Epithelial cell of proximal tubule (primary cell): ENCODE data around the gene PPP2R2C. TPM values are rescaled to one million over a fixed set of nuclear protein-coding genes. Genes with fewer than 3 reads are reported as not detected.

ENCODE experiments used
- DNase-seq: peaks from one replicate; pipeline ENCODE4 v3.0.0-alpha.2; 2011; ENCODE audit warnings: low read depth
- H3K4me3 ChIP-seq: 2 replicates; pipeline ENCODE4 v1.5.1; 2011; ENCODE audit warnings: low read depth, mild to moderate bottlenecking, low read length
- total RNA-seq: library from RNA; depleted of rRNA; stranded (reverse); fragments of >200 nt; gene quantifications from 2 replicates; pipeline ENCODE4 v1.2.3, GENCODE V29; 2015
- TF ChIP-seq, protein P1 (sequence below): conservative IDR thresholded peaks from 2 replicates; pipeline ENCODE4 v1.5.1; 2012; ENCODE audit warnings: low read depth, mild to moderate bottlenecking, low read length

Gene PPP2R2C
- total RNA-seq, 1 donor from 2014 or later, result not detected

DNA sequence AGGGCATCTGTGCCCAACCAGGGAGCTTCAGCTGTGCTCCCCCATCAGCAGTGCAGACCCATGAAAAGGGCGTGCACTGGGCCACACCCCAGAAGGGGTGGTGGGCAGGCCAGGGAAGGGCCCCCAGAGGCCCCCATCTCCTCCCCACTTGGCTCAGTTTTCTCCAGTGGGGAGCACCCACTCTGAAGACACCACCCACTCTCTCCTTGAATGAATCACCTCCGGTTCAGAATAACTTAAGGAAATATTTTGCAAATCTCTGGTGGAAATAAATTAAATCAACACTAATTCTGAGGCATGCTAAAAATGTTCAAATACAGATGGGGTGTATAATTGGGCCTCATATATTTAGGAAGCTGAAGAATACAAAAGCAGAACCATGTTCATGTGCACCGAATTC, 41.3 kb upstream of the PPP2R2C start:
- TF ChIP-seq, protein P1, sequence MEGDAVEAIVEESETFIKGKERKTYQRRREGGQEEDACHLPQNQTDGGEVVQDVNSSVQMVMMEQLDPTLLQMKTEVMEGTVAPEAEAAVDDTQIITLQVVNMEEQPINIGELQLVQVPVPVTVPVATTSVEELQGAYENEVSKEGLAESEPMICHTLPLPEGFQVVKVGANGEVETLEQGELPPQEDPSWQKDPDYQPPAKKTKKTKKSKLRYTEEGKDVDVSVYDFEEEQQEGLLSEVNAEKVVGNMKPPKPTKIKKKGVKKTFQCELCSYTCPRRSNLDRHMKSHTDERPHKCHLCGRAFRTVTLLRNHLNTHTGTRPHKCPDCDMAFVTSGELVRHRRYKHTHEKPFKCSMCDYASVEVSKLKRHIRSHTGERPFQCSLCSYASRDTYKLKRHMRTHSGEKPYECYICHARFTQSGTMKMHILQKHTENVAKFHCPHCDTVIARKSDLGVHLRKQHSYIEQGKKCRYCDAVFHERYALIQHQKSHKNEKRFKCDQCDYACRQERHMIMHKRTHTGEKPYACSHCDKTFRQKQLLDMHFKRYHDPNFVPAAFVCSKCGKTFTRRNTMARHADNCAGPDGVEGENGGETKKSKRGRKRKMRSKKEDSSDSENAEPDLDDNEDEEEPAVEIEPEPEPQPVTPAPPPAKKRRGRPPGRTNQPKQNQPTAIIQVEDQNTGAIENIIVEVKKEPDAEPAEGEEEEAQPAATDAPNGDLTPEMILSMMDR, result no peak
- no peak for DNase-seq
- H3K4me3 ChIP-seq, result no peak overlapping the region

DNA sequence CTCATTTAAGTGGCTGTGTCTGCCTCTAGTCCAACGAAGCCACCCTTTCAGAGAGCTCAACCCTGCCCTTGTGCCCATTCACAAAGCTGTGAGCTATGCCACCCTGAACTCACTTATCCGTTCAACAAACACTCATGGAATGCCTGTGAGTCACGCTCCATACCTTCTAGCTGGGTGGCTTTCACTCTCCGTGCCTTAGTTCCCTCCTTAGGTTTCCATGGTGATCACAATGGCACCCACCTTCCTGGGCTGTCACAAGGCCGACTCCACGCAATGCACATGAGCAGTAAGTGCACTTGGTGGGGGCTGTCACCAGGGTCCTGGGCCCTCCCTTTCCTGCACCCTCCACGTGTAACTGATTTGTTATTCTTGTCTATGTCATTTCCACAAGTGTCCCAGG, 37.2 kb upstream of the PPP2R2C start:
- H3K4me3 ChIP-seq, result no peak overlapping the region
- DNase-seq, result no peak
- TF ChIP-seq, protein P1, result no peak

DNA sequence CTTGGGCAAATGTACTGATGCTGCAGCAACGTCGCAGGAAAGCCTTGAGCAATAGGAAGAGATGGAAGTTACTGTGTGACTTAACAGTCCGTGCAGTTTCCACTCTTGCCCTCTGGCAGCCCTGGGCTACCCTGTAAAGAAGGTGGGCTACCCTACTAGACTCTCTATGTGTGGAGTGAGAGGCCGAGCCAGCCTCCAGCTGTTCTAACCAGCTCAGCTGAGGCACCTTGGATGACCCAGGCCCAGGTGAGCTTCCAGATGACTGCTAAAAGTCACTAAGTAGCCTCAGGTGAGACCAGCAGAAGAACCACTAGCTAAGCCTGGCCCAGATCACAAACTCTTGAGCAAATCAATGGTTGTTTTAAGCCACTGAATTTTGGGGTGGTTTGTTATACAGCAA, 34.9 kb upstream of the PPP2R2C start:
- TF ChIP-seq, protein P1, result no peak
- DNase-seq, result no peak
- H3K4me3 ChIP-seq, result no peak overlapping the region

DNA sequence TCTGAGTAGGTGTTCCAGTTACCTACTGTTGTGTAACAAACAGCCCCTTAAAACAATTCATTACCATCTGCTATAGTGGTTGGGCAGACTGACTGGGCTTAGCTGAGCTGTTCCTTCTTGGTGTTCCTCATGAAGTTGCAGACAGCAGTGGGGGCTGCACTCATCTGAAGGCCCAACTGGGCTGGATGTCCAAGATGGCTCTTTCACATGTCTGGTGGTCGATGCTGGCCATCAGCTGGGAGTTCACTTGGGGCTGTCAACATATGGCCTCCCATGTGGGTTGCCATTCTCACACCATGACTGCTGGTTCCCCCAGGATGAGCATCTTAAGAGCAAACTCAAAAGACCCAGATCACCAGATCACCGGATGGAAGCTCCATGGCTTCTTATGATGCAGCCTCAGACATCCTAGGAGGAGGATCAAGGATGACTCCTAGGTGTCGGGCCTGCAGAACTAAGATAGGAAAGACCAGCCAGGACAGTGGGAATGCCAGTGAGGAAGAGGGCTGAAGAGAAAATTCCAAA, 34.3 kb upstream of the PPP2R2C start:
- no peak for DNase-seq

DNA sequence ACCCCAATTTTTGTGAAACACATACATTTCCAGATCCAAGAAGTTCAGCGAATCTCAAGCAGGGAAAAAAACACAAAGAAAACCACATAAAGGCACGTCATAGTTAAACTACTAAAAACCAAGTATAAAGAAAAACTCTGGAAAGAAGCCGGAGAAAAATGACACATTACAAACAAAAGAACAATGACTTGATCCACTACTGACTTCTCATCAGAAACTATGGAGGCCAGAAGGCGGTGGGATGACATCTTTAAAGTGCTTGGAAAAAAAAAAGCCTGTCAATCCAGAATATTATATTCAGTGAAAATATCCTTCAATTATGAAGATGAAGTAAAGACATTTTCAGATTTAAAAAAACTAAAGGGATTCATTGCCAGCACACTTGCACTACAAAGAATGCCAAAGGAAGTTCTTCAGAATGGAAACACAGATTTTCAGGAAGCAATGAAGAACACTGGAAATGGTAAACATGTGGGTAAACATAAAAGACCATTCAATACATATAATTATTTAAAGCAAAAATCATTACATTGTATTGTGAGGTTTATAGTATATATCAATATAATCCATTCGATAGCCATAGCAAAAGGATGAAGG, 32.6 kb upstream of the PPP2R2C start:
- DNase-seq, result no peak
- TF ChIP-seq, protein P1, result no peak
- no peak overlapping the region for H3K4me3 ChIP-seq

More for the DNA sequence above, 34.3 kb upstream of the PPP2R2C start:
- TF ChIP-seq, protein P1, result no peak
- H3K4me3 ChIP-seq, result no peak overlapping the region

DNA sequence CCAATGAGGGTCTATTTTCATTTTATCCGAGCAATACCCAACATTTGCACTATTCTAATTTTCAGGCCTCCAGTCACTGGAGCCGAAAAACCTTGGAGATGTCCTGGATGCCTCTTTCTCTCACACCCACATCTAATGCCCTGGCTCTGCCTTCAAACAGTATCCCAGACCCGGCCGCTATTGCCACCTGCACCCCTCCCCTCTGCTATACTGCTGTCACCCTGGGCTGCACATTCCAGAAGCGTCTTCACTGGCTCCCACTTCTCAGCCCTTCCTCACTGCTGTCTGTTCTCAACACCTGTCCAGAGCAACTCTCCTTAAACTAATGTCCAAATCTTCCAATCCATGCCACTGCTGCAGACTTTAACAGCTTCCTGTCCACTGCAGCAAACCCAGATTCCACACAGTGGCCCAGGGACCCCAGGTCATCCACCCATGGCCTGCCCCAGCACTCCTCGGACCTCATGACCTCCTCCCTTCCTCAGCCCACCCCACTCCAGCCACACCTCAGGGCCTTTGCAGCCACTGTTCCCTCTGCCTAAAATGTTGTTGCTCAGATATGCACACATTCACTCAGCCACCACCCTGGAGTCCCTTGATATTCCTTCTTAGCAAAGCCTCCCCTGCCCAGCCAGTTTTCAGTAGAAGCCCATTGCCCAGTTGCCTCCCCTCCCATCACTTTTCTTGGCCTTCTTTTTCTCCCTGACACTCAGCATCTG, 30.5 kb upstream of the PPP2R2C start:
- DNase-seq, result no peak
- no peak overlapping the region for H3K4me3 ChIP-seq
- TF ChIP-seq, protein P1, result no peak
